GM19043 (cell line): ENCODE data around the gene GOLGA8B.
"Not testable (repeated sequence)": the region's sequence is repeated elsewhere in the genome, so short reads cannot be mapped to it uniquely, and the experiment has no call there.

Experiments
- ATAC-seq: cut with Tn5 transposase; IDR thresholded peaks from one replicate; pipeline ENCODE4 v1.9.1; 2021; ENCODE audit warnings: low read depth; ENCODE audit not compliant: unreplicated experiment

Gene GOLGA8B

DNA sequence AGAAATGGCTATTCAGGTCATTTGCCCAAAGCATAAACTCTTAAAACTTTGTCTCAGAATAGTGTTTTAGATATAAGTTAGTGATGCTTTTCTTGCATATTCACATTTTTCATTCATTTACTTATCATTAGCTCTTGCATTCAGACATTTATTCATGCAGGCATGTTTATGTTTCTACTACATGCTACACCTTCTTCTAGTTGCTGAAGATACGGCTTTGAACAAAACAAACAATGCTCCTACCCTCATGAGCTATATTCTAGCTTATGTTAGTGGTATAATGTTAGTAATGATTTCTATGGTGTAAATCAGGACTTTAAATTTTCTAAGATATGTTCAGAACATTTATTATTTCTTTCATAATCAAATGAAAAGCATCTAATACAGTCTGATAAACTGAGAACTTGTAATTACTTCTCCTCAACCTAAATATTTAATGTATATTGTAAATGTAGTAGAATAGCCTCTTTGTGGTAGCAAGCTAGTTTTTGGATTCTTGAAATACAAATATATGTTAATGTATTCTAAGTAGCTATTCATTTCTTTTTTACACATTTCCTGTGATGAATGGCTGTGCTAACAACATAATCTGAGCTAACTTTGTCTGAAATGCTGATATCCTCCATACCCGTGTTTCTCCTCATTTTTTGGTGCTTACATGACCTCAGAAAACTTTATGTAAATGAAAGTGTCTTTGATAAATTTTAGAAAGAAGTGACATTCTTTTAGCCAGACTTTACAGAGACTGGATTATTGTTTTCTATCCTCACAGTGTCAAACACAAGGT is 15.5 kb upstream of the GOLGA8B start:
- no peak for ATAC-seq

GRCh38 chr15:34597316-34597715 is 13.9 kb upstream of the GOLGA8B start:
- ATAC-seq, result no peak

DNA sequence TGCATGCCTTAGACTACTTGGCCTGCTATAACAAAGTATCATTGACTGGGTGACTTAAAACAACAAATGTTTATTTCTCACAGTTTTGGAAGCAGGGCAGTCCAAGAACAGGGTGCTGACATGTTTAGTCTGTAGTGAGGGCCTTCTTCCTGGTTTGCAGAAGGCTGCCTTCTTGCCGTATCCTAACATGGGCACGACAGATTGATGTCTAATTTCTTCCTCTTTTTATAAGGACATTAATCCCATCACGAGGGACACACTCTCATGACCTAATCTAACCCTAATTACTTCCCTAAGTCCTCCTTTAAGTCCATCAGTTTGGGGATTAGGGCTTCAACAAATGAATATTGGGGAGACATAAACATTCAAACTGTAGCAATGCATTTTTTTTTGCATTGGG is 10.9 kb upstream of the GOLGA8B start:
- no peak for ATAC-seq

GRCh38 chr15:34591306-34591705 is 7.9 kb upstream of the GOLGA8B start:
- no peak for ATAC-seq

- no peak for ATAC-seq
Observed at GRCh38 chr15:34588046-34588674, 4.7 kb upstream of the GOLGA8B start.

DNA sequence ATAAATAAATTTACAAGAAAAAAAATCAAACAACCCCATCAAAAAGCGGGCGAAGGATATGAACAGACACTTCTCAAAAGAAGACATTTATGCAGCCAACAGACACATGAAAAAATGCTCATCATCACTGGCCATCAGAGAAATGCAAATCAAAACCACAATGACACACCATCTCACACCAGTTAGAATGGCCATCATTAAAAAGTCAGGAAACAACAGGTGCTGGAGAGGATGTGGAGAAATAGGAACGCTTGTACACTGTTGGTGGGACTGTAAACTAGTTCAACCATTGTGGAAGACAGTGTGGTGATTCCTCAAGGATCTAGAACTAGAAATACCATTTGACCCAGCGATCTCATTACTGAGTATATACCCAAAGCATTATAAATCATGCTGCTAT is 2.5 kb upstream of the GOLGA8B start:
- ATAC-seq, result not testable (repeated sequence)

DNA sequence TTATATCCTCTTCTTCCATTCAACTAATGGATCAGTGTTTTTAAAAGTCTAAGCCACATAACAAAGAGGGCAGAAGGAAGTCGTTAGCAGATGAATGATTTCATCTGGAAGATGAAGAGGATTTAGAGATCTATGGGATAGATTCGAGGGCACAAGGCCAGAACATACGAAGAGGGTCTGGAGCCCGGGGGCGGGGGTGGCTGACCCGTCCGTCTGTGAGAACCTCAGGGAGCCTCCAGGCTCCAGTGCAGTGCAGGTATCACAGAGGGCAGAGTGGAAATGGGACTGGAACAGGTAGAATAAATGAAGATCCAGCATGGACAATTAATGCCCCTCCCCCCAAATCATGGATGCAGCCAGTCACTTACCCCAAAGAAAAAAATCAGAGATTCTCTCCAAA is 1.5 kb upstream of the GOLGA8B start:
- ATAC-seq, result no peak

- ATAC-seq, result no peak
Observed at GRCh38 chr15:34584330-34584668, 848 bp upstream of the GOLGA8B start.

- peak; percentile 38 for ATAC-seq
Observed at GRCh38 chr15:34582461-34583371, 735 bp downstream of the GOLGA8B start.

- not testable (repeated sequence) for ATAC-seq
Observed at GRCh38 chr15:34581687-34582460, 1.6 kb downstream of the GOLGA8B start.

DNA sequence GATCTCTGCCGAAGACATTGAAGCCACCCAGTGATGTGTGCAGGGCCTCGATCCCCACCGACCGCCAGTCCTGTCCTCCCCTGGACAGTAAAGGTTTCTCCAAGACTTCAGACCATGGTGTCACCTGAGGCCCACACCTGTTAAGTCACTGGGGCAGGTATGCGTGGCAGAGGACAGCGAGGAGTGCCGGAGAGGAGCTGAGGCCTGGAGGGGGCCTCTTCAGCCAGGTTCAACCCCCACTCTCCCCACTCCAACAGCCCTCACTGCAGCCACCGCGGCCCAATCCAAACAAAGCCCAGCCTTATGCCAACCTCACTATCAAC is 2.4 kb downstream of the GOLGA8B start:
- ATAC-seq, result no peak

DNA sequence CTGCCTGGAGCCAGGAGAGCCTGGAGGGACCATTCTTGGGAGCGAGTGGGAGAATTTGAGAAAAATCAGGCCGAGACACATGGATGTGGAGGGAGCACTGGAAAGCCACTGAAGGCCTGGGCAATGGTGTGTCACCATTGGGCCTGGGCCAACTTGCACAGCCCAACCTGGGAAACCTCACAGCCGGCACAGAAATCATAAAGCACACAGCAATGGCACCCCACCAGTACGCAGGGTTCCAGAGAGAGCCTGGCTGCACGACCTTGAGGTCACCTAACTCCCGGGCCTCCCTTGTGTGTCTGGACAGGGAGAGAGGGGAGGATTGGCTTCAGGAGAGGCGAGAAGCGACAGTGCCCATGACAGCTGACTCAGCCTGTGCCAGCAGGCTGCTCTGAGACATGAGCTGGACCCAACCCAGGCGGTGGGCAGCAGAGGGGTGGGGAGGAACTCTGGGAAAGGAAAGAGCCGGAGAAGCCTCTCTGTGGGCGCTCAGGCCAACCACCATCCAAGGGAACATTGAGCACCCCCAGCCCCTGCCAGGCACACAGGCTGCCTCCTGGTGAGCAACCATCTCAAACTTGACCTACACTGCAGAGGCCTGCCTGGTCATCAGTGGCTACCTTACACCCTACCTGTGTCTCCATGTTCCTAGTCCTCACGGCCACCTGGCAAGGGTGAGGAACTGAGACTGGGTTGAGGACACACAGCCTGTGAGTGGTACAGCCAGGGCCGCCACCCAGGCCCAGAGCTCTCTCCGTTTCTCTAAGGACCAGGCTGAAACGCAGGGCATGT is 3.0 kb downstream of the GOLGA8B start:
- ATAC-seq, result not testable (repeated sequence)

GRCh38 chr15:34578283-34578674 is 5.2 kb downstream of the GOLGA8B start:
- no peak for ATAC-seq

DNA sequence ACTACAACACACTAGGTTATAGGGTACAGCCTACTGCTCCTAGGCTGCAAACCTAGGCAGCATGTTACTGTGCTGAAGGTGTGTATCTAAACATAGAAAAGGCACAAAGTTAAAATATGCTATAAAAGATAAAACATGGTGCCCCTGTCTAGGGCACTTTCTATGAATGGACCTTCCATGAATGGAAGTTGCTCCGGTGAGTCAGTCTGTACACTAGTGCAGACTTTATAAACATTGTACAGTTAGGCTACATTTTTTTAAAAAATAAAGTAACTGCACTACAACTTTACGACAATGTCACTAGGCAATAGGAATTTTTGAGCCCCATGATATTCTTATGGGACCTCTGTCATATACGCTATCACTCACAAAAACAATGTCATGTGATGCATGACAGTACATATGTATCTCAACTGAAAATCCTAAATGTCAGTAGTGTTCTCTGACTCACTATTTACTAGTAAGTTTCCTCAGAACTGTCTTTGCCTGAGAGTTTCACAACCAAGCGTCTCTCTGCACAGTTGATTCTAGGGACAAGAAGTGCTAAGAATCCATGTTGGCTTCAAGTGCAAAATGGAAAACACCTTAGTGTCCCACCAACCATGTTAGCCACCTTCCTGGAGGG is 5.7 kb downstream of the GOLGA8B start:
- ATAC-seq, result not testable (repeated sequence)

- ATAC-seq, result not testable (repeated sequence)
Observed at GRCh38 chr15:34575035-34575434, 8.4 kb downstream of the GOLGA8B start.

DNA sequence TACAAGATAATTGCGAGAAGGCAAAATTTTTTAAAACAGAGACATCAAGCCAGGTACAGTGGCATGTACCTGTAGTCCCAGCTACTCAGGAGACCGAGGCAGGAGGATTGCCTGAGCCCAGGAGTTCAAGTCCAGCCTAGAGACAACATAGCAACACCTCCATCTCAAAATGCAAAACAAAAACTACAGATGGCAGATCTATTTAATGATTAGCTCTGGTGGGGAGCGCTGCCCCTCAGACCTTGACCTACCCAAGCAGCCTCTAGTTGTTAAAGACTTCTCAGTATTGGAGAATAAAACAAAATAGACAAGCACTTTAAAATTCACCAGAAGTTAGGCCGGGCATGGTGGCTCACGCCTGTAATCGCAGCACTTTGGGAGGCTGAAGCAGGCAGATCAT is 10.5 kb downstream of the GOLGA8B start:
- not testable (repeated sequence) for ATAC-seq

DNA sequence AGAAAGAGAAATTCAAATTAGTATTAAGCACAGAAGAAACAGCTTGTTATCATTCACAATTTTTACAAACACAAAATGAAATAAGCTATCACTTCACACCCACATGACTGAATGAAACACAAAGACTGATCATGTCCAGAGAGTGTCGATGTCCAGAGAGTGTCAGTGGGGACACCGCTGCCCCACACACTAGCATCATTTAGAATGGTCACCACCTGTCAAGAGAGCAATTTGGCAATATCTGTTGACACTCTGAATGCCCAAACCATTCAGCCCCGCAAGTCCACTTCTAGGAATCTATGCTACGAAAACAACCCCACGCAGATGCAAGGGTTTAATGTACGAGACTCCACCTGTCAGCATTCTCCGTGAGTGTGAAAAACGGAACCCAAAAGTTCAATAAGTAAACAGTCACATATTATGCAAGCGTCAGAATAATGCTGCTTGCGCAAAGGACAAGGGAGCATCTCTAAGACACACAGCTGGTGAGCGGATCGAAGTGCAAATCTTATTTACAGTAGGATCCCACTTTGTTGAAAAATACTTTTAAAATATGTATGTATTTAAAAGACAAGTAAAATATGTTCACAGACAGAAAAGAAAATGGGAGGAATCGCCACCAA is 11.3 kb downstream of the GOLGA8B start:
- ATAC-seq, result not testable (repeated sequence)

DNA sequence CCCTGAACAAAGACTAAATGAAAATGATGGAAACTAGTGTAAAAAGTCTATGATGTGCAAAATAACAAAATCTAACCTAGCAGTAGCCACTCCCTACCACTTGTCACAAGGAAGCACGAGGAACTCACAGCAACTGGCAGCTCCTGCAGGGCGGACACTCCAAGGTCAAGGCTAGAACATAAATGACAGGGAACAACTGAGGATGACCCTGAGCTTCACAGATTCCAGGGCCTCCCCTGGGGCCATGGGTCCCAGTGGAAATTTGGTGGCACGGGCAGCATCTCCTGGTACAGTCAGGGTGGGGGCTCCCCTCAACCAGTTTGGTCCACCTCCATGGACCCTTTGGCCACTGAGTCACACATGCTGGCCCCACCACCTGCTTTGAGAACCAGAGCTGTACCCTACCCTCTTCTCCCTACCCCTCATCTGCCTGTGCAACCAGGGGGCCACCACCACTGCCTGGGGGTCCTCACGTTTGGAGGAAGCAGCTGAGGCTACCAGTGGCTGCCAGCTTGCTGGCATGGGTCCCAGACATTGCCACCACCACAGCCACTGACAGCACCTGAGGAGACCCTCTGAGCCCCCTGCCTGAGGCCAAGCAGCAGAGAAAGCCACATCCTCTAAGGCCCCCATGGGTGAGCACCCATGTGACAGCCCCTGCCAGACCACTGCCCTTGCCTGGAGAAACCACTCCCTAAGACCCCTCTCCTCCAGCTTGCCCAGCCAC is 13.6 kb downstream of the GOLGA8B start:
- ATAC-seq, result not testable (repeated sequence)
